ENCODE results near the gene RPS15. TPM values are rescaled to one million over a fixed set of nuclear protein-coding genes. Genes with fewer than 3 reads are reported as not detected.

Gene RPS15
- total and polyA plus RNA-seq, 8 donors: 596 to 1,709 (median 905) TPM

DNA sequence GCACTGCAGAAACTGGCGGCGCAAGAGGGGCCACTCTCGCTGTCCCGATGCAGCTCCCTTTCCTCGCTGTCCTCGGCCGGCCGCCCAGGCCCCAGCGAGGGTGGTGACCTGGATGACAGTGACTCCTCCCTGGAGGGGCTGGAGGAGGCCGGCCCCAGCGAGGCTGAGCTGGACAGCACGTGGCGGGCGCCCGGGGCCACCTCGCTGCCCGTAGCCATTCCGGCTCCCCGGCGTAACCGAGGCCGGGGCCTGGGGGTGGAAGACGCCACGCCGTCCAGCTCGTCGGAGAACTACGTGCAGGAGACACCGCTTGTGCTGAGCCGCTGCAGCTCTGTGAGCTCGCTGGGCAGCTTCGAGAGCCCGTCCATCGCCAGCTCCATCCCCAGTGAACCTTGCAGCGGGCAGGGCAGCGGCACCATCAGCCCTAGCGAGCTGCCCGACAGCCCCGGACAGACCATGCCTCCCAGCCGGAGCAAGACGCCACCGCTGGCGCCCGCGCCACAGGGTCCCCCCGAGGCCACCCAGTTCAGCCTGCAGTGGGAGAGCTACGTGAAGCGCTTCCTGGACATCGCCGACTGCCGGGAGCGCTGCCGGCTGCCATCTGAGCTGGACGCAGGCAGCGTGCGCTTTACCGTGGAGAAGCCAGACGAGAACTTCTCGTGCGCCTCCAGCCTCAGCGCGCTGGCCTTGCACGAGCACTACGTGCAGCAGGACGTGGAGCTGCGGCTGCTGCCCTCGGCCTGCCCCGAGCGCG, 28.4 kb downstream of the RPS15 start:
- peaks cover 16 to 35% (median 35%) of the 10 kb centered on the region in 3 donors for H3K4me1 ChIP-seq
- no peaks in the 10 kb centered on the region for H3K36me3 ChIP-seq
- FAIRE-seq: no peak
- H3K4me3 ChIP-seq: no peak overlapping the region
- H3K9me3 ChIP-seq: no peaks in the 10 kb centered on the region
- DNase-seq: peak in 3 of 6 donors; percentile 18 to 82 (median 30)
- WGBS, 2 donors: 27 to 31% methylated on average over 64 to 70 of the region's 70 CpGs
- TF ChIP-seq, protein P1, sequence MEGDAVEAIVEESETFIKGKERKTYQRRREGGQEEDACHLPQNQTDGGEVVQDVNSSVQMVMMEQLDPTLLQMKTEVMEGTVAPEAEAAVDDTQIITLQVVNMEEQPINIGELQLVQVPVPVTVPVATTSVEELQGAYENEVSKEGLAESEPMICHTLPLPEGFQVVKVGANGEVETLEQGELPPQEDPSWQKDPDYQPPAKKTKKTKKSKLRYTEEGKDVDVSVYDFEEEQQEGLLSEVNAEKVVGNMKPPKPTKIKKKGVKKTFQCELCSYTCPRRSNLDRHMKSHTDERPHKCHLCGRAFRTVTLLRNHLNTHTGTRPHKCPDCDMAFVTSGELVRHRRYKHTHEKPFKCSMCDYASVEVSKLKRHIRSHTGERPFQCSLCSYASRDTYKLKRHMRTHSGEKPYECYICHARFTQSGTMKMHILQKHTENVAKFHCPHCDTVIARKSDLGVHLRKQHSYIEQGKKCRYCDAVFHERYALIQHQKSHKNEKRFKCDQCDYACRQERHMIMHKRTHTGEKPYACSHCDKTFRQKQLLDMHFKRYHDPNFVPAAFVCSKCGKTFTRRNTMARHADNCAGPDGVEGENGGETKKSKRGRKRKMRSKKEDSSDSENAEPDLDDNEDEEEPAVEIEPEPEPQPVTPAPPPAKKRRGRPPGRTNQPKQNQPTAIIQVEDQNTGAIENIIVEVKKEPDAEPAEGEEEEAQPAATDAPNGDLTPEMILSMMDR (IDR thresholded peaks at IDR 0.05): no peak
- ATAC-seq: no peak
- peaks cover 0 to 17% (median 5%) of the 10 kb centered on the region in 4 donors for H3K27me3 ChIP-seq
- no peak overlapping the region for H3K27ac ChIP-seq
- intact Hi-C loops (cut with DNase I): no loop called here

DNA sequence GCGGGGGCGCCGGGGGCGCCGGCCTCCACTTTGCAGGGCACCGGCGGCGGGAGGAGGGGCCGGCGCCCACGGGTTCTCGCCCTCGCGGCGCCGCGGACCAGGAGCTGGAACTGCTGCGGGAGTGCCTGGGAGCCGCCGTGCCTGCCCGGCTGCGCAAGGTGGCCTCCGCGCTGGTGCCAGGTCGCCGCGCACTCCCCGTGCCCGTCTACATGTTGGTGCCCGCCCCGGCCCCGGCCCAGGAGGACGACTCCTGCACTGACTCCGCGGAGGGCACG, 29.0 kb downstream of the RPS15 start:
- no peaks in the 10 kb centered on the region for H3K9me3 ChIP-seq
- WGBS, 2 donors: 4 to 5% methylated on average over 20 to 36 of the region's 36 CpGs
- no peaks in the 10 kb centered on the region for H3K36me3 ChIP-seq
- intact Hi-C loops (cut with DNase I): no loop called here
- DNase-seq (no peak), FAIRE-seq (no peak), ATAC-seq (no peak)
- no peak overlapping the region for H3K27ac ChIP-seq
- no peak overlapping the region for H3K4me3 ChIP-seq
- TF ChIP-seq, protein P1 (IDR thresholded peaks at IDR 0.05): no peak
- peaks cover 16 to 35% (median 35%) of the 10 kb centered on the region in 3 donors for H3K4me1 ChIP-seq
- peaks cover 0 to 20% (median 5%) of the 10 kb centered on the region in 4 donors for H3K27me3 ChIP-seq

DNA sequence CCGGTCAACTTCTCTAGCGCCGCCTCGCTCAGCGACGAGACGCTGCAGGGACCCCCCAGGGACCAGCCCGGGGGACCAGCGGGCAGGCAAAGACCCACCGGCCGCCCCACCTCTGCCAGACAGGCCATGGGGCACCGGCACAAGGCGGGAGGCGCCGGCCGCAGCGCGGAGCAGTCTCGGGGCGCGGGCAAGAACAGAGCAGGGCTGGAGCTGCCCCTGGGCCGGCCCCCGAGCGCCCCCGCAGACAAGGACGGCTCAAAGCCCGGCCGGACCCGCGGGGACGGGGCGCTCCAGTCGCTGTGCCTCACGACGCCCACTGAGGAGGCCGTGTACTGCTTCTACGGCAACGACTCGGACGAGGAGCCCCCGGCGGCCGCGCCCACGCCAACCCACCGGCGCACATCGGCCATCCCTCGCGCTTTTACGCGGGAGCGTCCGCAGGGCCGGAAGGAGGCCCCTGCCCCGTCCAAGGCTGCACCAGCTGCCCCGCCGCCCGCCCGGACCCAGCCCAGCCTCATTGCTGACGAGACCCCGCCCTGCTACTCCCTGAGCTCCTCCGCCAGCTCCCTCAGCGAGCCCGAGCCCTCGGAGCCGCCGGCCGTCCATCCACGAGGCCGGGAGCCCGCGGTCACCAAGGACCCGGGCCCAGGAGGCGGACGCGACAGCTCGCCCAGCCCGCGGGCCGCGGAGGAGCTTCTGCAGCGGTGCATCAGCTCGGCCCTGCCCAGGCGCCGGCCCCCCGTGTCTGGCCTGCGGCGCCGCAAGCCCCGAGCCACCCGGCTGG, 29.5 kb downstream of the RPS15 start:
- DNase-seq: peak in 3 of 6 donors; percentile 30 to 81 (median 57)
- FAIRE-seq: no peak
- intact Hi-C loops (cut with DNase I): no loop called here
- TF ChIP-seq, protein P1 (IDR thresholded peaks at IDR 0.05): no peak
- no peak for ATAC-seq
- no peaks in the 10 kb centered on the region for H3K36me3 ChIP-seq
- H3K4me1 ChIP-seq: peaks cover 16 to 35% (median 35%) of the 10 kb centered on the region in 3 donors
- WGBS, 2 donors: 4 to 5% methylated on average over 67 to 92 of the region's 92 CpGs
- H3K9me3 ChIP-seq: no peaks in the 10 kb centered on the region
- H3K27ac ChIP-seq: no peak overlapping the region
- H3K4me3 ChIP-seq: peak overlapping the region in 1 of 4 donors; percentile 30
- H3K27me3 ChIP-seq: peaks cover 0 to 25% (median 5%) of the 10 kb centered on the region in 4 donors

DNA sequence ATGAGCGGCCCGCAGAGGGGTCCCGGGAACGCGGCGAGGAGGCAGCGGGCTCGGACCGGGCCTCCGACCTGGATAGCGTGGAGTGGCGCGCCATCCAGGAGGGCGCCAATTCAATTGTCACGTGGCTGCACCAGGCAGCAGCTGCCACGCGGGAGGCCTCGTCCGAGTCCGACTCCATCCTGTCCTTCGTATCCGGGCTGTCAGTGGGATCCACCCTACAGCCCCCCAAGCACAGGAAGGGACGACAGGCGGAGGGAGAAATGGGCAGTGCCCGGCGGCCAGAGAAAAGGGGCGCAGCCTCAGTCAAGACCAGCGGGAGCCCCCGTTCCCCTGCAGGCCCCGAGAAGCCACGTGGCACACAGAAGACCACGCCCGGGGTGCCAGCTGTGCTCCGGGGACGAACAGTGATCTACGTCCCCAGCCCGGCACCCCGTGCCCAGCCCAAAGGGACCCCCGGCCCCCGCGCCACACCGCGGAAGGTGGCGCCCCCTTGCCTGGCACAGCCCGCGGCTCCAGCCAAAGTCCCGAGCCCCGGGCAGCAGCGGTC, 30.2 kb downstream of the RPS15 start:
- WGBS, 2 donors: 7 to 8% methylated on average over 42 to 49 of the region's 49 CpGs
- intact Hi-C loops (cut with DNase I): no loop called here
- peak overlapping the region in 1 of 4 donors; percentile 30 for H3K4me3 ChIP-seq
- peaks cover 0 to 30% (median 5%) of the 10 kb centered on the region in 4 donors for H3K27me3 ChIP-seq
- ATAC-seq (no peak), FAIRE-seq (no peak), DNase-seq (peak in 2 of 6 donors; percentile 57 to 77)
- no peak overlapping the region for H3K27ac ChIP-seq
- H3K4me1 ChIP-seq: peaks cover 16 to 35% (median 35%) of the 10 kb centered on the region in 3 donors
- TF ChIP-seq, protein P1 (IDR thresholded peaks at IDR 0.05): no peak
- H3K36me3 ChIP-seq: no peaks in the 10 kb centered on the region
- H3K9me3 ChIP-seq: no peaks in the 10 kb centered on the region
